ENCODE data around the gene WHAMM. TPM values are rescaled to one million over a fixed set of nuclear protein-coding genes. Genes with fewer than 3 reads are reported as not detected.

WHAMM gene
- total RNA-seq, 8 experiments from 2014 or later = 2.2 to 6.6 (median 4.6) TPM

DNA sequence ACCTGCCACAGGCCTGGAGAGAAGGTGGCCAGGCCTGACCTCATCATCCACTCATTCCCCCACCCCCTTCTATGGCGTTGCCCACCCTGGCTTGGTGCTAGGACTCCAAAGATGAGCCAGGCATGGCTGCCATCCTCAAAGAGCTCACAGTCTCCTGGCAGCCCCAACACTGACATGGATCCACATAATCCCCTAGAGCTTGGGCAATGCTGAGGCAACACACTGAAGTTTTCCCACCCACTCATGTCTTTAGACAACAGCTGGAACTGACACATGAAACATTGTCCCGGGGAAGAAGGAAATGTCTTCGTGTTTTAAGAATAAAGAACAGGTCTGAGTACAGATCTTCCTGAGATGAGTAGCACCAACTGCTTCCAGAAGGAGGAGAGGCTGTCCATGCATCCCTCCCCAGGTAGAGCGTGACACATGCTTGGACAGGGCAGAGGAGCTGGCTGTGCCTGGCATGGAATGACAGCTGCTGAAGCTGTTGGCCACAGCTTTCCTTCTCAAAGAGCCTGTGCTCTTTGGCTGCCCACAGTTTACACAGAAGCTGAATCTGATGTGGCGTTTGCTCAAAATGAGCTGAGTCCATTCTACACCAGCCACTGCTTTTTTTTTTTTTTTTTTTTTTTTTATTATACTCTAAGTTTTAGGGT, 73.0 kb downstream of the WHAMM start:
- WGBS, 10 experiments = 35 to 76% (median 60%) methylated on average over 1 to 3 of the region's 5 CpGs; no CpG with 5 or more reads in 5 of the 10 experiments
- no peaks in the 10 kb centered on the region for H3K4me1 ChIP-seq (replicated peaks in 1 of 2)
- in situ Hi-C loops (cut with MboI; ENCODE audit: low pct_unique_long_range_greater_than_20kb in 2 of 9, low sequenced_read_pairs in 9 of 9, unreplicated experiment in 9 of 9) = no loop called here
- H3K4me3 ChIP-seq = no peak overlapping the region
- H3K27ac ChIP-seq = no peak overlapping the region
- no peak for ATAC-seq (replicated peaks in 6 of 8)

Other genes starting within 250 kb of the WHAMM start
- gene CPEB1, start 162.3 kb upstream of the WHAMM start, total RNA-seq = 10 to 100 TPM in 3 of 8 experiments, 1 to 10 TPM in 4, under 1 TPM in 1; 0.70 to 16.4 (median 7.3) TPM
- 10 to 100 TPM in 5 of 8 experiments, 1 to 10 TPM in 3; 1.2 to 41.8 (median 22.1) TPM for gene AP3B2, start 99.8 kb upstream of the WHAMM start, total RNA-seq
- gene FSD2, start 3.6 kb upstream of the WHAMM start, total RNA-seq = under 1 TPM; 0.21 to 0.70 (median 0.44) TPM
- 10 to 100 TPM in 6 of 8 experiments, 1 to 10 TPM in 2; 5.7 to 34.3 (median 17.1) TPM for gene HOMER2, start 143.1 kb downstream of the WHAMM start, total RNA-seq
- 10 to 100 TPM; 20.8 to 45.3 (median 39.4) TPM for gene RAMAC, start 176.6 kb downstream of the WHAMM start, total RNA-seq
- gene C15orf40, start 202.0 kb downstream of the WHAMM start, total RNA-seq = 10 to 100 TPM; 12.2 to 26.0 (median 23.0) TPM